Measurements from ENCODE around the gene TAMALIN.

TAMALIN gene

DNA sequence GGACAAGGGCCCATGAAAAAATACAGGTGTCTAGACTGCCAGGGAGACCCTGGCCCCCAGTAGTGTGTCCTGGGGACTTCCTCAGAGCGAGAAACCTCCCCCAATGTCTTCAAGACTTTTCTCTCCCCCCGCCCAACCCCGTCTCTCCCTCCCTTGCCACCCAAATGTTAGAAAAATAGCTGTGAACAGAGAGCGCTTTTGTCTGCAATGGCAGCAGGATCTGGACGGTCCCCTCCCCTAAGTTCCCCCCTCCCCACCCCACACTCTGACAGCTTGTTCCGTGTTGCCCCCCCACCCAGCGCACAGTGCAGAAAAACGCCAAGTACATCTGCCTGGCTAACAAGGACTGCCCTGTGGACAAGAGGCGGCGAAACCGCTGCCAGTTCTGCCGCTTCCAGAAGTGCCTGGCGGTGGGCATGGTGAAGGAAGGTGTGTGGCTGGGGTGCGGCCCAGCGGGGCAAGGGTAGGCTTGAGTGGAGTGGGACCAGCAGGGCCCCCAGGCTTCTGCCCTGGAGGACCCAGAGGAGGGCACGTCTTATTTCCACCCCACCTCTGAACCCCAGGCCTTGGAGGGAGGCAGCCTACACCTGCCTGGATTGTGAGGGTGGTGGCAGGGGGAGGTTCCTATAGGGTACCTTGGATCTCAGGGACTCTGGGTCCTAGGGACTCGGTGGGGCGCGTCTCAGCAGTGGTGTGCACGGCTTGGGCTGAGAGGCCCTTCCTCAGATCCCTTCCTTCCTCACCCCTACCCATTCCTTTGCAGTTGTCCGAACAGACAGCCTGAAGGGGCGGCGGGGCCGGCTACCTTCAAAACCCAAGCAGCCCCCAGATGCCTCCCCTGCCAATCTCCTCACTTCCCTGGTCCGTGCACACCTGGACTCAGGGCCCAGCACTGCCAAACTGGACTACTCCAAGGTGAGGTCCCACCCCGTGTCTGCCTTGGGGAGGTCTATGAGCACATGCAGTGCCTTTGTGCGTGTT is 49.3 kb downstream of the TAMALIN start:
- no peak for DNase-seq

DNA sequence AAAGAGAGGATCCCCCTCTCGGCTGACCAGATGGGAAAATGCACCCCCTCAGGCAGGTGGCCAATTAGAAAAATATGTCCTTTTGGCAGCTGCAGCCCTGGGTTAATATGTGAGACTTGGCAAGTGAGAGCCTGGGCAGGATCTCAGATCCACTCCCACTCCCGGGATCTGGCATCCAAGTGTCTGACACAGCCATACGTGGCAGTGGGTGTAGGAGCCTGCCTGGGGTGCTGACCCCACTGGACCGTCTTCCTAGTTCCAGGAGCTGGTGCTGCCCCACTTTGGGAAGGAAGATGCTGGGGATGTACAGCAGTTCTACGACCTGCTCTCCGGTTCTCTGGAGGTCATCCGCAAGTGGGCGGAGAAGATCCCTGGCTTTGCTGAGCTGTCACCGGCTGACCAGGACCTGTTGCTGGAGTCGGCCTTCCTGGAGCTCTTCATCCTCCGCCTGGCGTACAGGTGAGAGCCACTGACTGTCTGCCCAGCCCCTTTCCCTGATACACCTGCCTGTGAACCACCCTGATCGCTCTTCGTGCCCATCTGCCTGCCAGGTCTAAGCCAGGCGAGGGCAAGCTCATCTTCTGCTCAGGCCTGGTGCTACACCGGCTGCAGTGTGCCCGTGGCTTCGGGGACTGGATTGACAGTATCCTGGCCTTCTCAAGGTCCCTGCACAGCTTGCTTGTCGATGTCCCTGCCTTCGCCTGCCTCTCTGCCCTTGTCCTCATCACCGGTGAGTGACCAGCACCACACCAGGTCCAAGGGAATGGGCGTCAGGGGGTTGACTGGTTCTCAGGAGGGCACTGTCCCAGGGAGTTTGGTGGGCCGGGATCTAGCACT is 50.3 kb downstream of the TAMALIN start:
- no peak for DNase-seq

DNA sequence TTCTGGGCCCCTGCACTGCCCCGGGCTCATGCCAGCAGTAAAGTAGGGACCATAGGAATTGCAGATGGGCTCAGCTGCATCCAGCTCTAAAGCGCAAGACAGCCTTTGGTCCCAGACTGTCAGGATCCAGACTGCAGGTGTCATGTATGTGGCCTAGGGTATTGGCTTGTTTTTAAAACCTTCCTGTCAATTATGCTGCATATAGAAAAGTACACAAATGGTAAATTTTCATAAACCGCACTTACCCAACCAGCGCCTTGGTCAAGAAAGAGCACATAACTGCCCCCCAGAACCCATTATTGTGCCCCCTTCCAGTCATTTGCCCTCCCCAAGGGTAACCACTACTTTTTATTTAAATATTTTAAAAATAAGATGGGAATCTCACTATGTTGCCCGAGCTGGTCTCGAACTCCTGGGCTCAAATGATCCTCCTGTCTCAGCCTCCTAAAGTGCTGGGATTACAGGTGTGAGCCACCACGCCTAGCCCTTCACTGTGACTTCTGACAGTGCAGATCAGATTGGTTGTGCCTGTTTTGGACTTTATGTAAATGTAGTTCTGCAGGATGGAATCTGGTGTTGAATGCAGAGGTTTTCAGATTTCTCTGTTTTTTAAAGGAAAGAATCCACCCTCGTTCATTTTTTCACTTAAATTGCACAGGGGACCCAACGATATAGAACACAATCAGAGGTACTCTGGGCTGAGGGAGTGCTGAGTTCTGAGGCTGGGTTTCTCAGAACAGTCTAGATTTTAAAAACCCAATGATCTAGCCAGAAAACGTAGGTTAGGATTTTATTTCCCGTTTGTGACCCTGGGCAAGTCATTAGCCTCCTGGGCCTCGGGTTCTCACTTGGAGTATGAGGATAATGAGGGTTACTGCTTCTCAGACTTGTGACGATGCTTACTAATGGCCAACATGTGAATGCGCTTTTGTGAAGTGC is 51.2 kb downstream of the TAMALIN start:
- no peak for DNase-seq

DNA sequence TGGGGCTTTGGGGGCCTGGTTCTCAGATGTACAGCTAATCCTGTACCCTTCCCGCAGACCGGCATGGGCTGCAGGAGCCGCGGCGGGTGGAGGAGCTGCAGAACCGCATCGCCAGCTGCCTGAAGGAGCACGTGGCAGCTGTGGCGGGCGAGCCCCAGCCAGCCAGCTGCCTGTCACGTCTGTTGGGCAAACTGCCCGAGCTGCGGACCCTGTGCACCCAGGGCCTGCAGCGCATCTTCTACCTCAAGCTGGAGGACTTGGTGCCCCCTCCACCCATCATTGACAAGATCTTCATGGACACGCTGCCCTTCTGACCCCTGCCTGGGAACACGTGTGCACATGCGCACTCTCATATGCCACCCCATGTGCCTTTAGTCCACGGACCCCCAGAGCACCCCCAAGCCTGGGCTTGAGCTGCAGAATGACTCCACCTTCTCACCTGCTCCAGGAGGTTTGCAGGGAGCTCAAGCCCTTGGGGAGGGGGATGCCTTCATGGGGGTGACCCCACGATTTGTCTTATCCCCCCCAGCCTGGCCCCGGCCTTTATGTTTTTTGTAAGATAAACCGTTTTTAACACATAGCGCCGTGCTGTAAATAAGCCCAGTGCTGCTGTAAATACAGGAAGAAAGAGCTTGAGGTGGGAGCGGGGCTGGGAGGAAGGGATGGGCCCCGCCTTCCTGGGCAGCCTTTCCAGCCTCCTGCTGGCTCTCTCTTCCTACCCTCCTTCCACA is 52.0 kb downstream of the TAMALIN start:
- no peak for DNase-seq

DNA sequence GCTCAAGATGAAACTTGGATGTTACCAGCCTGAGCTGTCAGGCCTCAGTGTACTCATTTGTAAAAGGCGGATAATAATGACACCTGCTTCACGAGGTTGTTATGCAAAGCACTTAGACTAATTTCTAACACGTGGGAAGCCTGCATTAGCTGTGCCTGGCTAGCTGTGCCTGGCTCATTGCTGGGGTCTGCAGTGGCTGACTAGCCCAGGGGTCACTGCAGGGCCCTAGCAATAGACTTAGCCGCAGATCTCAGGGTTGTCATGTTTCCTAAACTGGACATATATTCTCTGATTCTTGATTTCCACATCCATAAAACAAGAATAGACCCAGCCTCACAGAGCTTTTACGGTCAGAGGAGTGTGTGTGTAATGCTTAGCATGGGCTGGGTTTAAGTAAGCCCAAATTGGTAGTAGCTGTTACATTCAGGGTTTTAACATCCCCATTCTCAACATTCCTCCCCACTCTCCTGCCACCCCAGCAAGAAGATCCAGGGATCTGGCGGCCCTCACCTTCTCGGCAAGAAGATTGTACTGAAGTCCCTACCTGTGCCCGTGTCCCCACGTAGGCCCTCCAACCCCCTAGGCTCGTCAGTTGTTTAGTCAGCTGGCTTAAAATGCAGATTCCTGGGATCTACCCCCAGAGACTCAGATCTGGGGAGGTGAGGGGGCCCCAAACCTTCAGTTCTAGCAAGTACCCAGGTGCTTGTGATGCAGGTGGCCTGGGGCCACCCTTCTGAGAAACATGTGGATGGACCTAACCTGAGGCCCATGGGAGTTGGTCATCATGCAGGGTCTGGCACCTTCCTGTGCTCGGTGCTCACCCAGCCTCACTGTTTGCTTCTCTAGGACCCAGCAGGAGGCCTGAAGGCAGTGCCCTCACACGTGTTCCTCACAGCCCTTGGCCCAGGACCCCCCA is 53.1 kb downstream of the TAMALIN start:
- no peak for DNase-seq

DNA sequence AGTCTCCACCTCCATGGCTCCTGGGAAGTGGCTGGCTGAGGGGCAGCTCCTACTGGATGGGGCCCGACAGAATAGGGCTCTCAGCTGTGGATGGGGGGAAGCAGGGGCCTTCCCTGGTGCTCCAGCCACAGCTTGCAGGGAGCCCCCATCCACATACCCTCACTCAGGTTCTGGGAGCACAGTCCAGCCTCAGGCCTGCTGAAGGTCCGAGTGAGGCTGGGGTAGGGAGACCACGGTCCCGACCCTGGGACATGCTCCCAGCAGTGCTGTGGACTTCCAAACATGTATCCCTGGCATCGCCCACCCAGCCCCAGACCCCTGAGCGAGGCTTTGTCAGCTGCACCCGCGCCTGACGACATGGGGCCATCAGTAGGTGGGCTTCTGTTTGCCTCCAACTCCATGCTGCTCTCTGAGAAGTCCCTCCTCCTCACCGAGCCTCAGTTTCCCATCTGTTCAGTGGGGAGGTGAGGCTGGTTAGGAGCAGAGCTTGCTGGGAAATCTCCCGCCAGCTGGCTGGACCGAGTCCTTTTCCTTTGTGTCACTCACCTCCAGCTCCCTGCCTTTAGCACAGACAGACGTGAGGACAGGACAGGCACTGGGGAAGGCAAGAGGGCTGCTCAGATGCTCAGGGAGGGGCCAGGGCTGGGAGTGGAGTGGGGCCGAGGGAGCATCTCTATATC is 53.9 kb downstream of the TAMALIN start:
- DNase-seq, result no peak

DNA sequence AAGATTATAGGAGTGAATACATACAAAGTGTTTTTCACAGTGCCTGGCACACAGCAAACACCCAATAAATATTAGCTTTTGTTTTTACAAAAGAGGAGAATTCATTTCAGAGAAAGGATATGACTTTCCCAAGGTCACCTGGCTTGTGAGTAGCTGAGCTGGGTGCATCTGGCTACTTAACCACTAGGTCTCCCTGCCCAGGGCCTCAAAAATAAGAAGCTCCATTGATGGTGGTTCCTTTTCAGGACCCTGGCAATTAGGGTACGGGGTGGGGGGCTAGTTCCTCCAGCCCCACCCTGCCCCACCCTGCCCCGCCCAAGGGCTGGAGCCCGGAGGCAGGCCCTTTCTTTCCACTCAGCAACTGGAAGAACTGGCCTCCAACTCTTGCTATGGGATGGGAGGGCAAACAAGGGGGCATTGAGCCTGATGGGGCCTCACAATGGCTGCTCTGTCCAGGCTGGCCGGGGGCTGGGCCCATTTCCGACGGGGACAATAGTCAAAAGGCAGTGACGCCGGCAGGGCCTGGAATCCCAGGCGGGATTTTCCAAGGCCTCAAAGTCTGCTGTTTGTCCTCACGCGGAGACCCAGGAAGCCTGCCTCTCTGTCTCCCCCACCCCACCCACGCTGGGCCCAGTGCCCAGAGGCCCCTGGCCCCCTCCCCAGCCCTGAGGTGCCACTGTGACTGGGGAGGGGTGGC is 54.9 kb downstream of the TAMALIN start:
- no peak for DNase-seq

DNA sequence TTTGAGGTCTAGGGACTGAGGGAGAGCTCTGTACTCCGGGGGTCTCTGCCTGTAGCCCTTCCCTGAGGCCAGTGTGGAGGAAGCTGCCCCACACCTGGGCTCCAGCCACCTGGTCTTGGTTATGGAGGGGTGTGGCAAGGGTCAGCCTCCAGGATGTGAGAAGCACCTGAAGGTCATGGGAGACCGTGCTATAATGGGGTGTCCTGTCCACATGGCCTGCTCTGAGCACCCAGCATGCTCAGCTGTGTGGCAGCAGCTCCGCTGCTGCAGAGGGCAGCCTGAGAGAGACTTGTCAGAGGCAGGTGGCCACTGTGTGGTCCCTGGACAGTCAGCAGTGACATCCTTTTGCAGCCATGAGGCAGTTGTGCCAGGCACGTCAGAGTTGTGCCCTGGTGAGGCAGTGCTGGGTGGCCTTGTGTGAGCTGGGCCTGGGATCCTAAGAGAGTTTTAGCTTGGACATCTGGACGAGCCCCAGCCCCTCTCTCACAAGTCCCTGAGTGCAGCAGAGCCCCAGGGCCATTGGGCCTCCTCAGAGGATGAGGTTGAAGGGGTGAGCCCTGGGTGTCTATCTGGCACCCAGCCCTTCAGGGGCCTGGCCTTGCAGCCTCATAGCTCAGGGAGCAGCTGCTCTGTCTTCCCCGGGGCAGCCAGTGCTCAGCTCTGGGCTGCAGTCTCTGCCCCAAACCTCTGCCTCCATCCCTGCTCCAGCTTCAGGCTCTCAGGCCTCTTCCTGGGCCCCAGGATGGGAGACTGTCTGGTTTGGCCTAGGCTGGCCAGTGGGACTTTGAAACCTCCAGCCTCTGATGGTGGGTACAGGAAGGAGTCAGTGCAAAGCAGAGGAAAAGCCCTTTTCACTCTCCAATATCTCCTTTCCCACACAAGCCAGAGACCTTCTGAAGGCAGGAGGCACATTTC is 55.7 kb downstream of the TAMALIN start:
- no peak for DNase-seq

DNA sequence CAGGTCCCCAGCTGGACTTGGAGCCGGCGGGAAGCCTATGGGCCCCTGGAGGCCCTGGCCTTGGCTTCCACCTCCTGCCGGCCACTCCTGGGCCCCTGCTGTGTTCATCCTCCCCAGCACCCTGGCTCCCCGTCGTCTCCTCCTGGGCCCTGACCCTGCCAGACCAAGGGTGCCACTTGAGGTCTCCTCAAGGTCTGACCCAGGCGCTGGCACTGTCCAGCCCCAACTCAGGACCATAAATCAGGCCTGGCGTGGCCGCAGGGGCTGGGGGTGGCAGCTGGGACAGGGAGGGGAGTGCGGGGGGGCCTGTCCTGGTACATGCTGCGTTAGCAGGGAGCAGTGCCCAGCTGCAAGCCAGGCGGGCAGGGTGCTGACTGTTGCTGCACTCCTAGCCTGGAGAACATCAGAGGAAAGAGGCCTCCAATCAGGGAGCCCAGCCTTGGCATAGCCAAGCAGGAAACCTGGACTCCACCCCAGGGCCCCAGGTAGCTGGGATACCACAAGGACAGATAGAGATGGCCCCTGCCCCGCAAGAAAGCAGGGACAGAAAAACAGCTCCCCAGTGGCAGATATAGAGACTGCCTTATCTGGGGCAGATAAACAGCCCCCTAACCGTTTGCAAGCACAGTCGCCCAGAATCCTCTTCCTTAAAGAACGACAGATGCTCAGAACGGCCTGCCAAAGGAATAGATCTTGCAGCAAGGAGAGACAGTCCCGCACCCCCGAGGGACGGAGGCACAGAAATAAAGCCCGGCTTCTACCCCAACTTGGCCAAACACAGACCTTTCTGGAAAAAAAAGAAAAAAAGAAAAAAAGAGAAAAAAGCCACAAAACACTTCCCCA is 56.6 kb downstream of the TAMALIN start:
- DNase-seq, result no peak

DNA sequence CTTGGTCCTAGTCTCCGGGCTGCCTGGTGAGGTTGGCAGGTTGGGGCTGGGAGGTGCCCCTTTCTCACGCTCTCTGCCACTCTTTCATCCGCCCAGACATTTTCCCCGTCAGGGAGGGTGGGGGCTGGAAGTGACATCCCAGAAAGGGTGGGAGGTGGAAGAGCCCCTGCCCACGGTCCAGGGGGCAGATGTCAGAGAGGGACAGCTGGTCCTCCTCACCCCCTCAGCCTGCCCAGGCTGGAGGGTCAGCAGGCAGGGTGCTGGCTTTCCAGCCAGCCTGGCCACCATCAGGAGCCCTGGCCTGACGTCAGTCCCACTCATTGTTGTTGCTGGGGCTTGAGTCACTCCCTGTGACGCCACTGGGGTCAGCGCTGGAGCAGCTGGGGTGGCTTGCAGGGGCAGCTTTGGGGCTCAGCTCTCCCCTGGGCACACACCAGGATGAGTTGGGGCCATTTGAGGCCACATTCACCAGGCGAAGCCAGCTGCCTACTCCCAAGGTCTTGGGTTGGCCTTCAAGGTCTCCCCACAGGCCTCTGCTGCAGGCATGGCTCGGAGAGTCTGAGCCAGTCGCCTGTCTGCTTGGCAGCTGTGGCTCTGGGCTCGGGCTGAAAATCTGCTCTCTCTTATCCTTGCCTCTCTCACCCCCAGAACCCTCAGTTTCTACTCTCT is 57.4 kb downstream of the TAMALIN start:
- DNase-seq, result peak; percentile 29
